Measurements from ENCODE around the gene NTNG1.

DNA sequence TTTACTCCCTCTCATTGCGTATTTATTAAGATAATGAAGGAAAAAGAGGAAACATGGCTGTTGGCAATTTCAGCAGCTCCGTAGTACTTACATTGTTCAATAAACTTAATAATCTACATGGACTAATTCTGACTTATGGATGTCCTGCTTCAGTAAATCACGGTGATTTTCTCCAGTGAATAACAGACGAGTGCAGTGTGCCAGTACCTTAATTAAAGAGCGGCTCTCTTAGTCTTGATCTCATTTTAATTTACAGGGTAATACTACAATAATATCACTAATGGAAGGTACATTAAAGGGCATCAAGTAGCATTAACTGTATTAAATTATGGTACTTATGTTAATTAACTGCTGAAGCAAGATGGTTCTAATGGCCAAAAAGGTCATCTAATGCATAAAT is 187.2 kb downstream of the NTNG1 start:
- TF ChIP-seq, protein P1, sequence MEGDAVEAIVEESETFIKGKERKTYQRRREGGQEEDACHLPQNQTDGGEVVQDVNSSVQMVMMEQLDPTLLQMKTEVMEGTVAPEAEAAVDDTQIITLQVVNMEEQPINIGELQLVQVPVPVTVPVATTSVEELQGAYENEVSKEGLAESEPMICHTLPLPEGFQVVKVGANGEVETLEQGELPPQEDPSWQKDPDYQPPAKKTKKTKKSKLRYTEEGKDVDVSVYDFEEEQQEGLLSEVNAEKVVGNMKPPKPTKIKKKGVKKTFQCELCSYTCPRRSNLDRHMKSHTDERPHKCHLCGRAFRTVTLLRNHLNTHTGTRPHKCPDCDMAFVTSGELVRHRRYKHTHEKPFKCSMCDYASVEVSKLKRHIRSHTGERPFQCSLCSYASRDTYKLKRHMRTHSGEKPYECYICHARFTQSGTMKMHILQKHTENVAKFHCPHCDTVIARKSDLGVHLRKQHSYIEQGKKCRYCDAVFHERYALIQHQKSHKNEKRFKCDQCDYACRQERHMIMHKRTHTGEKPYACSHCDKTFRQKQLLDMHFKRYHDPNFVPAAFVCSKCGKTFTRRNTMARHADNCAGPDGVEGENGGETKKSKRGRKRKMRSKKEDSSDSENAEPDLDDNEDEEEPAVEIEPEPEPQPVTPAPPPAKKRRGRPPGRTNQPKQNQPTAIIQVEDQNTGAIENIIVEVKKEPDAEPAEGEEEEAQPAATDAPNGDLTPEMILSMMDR (IDR thresholded peaks at IDR 0.05), result no peak
- TF ChIP-seq EZH2phosphoT487 (IDR thresholded peaks at IDR 0.05), result no peak

Data from neural progenitor cell (in vitro differentiated cells).